ENCODE data around the gene ARHGAP26. TPM values are rescaled to one million over a fixed set of nuclear protein-coding genes. Genes with fewer than 3 reads are reported as not detected.

ARHGAP26 gene
- total and polyA plus RNA-seq, 7 donors = 5.4 to 25.5 (median 19.1) TPM

GRCh38 chr5:142817949-142818431 lies 47.8 kb downstream of the ARHGAP26 start:
- Histone ChIP-seq H3K4me3 (no peak overlapping the region), H3K4me1 (peaks cover 0 to 44% (median 37%) of the 10 kb centered on the region in 4 donors), H3K27ac (peak overlapping the region; percentile 5 to 66 (median 42)), H3K36me3 (no peaks in the 10 kb centered on the region), H3K9me3 (peaks cover 0 to 4% (median 0%) of the 10 kb centered on the region in 4 donors), H3K27me3 (no peaks in the 10 kb centered on the region)
- no peak for DNase-seq
- TF ChIP-seq POLR2AphosphoS5 (IDR thresholded peaks at IDR 0.05) (peak in 3 of 4 donors; percentile 13 to 49 (median 48)), POLR2A (IDR thresholded peaks at IDR 0.05) (no peak)
- intact Hi-C loops (cut with DNase I) = loop anchor here (5.0 kb wide), 1 partner anchor 49 kb away; no protein-coding TSS in a partner anchor
- 19 to 64% methylated on average over 3 of the region's 3 CpGs for whole genome bisulfite sequencing, 2 donors

- Histone ChIP-seq H3K27ac (peak overlapping the region; percentile 18 to 66 (median 42)), H3K4me3 (no peak overlapping the region), H3K4me1 (peaks cover 0 to 39% (median 37%) of the 10 kb centered on the region in 4 donors), H3K9me3 (peaks cover 0 to 4% (median 0%) of the 10 kb centered on the region in 4 donors), H3K36me3 (no peaks in the 10 kb centered on the region), H3K27me3 (no peaks in the 10 kb centered on the region)
- intact Hi-C loops (cut with DNase I) = loop anchor here (5.0 kb wide), 1 partner anchor 48 kb away; no protein-coding TSS in a partner anchor
- DNase-seq = no peak
- no peak for TF ChIP-seq EP300 (IDR thresholded peaks at IDR 0.05)
- peak in 1 of 4 donors; percentile 17 for TF ChIP-seq POLR2AphosphoS5 (IDR thresholded peaks at IDR 0.05)
Measured at GRCh38 chr5:142819292-142819691, 49.1 kb downstream of the ARHGAP26 start.

- WGBS, 2 donors = 11 to 52% methylated on average over 4 of the region's 4 CpGs
- no peak for DNase-seq
- Histone ChIP-seq H3K4me1 (peaks cover 0 to 42% (median 36%) of the 10 kb centered on the region in 4 donors), H3K36me3 (no peaks in the 10 kb centered on the region), H3K27me3 (no peaks in the 10 kb centered on the region), H3K27ac (peak overlapping the region in 2 of 4 donors; percentile 1 to 32), H3K9me3 (peaks cover 0 to 4% (median 0%) of the 10 kb centered on the region in 4 donors), H3K4me3 (no peak overlapping the region)
- TF ChIP-seq POLR2AphosphoS5 (IDR thresholded peaks at IDR 0.05) = no peak
- no peak for TF ChIP-seq CTCF (IDR thresholded peaks at IDR 0.05)
- no peak for TF ChIP-seq POLR2A (IDR thresholded peaks at IDR 0.05)
- TF ChIP-seq EP300 (IDR thresholded peaks at IDR 0.05) = no peak
- intact Hi-C loops (cut with DNase I) = loop anchor here (5.0 kb wide), 1 partner anchor 47 kb away; no protein-coding TSS in a partner anchor
Measured at GRCh38 chr5:142819825-142820224, 49.6 kb downstream of the ARHGAP26 start.

- 17 to 73% methylated on average over 5 of the region's 5 CpGs for WGBS, 2 donors
- peak overlapping the region in 1 of 4 donors; percentile 4 for H3K27ac ChIP-seq
Measured at GRCh38 chr5:142820447-142820846, 50.3 kb downstream of the ARHGAP26 start.

GRCh38 chr5:142821034-142821732 lies 51.0 kb downstream of the ARHGAP26 start:
- peaks cover 0 to 52% (median 43%) of the 10 kb centered on the region in 4 donors for H3K4me1 ChIP-seq
- no peak for TF ChIP-seq EP300 (IDR thresholded peaks at IDR 0.05)
- no peak for TF ChIP-seq POLR2AphosphoS5 (IDR thresholded peaks at IDR 0.05)

More at GRCh38 chr5:142820447-142820846, 50.3 kb downstream of the ARHGAP26 start:
- no peak for DNase-seq
- Histone ChIP-seq H3K4me3 (no peak overlapping the region), H3K4me1 (peaks cover 0 to 49% (median 41%) of the 10 kb centered on the region in 4 donors), H3K27me3 (no peaks in the 10 kb centered on the region), H3K9me3 (peaks cover 0 to 4% (median 0%) of the 10 kb centered on the region in 4 donors), H3K36me3 (no peaks in the 10 kb centered on the region)
- intact Hi-C loops (cut with DNase I) = no loop called here
- TF ChIP-seq POLR2AphosphoS5 (IDR thresholded peaks at IDR 0.05) (no peak), CTCF (IDR thresholded peaks at IDR 0.05) (no peak), EP300 (IDR thresholded peaks at IDR 0.05) (no peak), POLR2A (IDR thresholded peaks at IDR 0.05) (no peak)

More at GRCh38 chr5:142821034-142821732, 51.0 kb downstream of the ARHGAP26 start:
- Histone ChIP-seq H3K4me3 (no peak overlapping the region), H3K36me3 (no peaks in the 10 kb centered on the region), H3K27me3 (no peaks in the 10 kb centered on the region), H3K9me3 (peaks cover 0 to 4% (median 0%) of the 10 kb centered on the region in 4 donors), H3K27ac (no peak overlapping the region)
- intact Hi-C loops (cut with DNase I) = no loop called here
- no peak for DNase-seq
- WGBS, 2 donors = 22 to 68% methylated on average over 2 of the region's 2 CpGs

Data from sigmoid colon (tissue), 7 donors.